Smooth muscle cell (in vitro differentiated cells): ENCODE data around the gene TLN1. TPM values are rescaled to one million over a fixed set of nuclear protein-coding genes. Genes with fewer than 3 reads are reported as not detected.

Experiments used
- DNase-seq: peaks from one replicate; lab custom pipeline; 2025; ENCODE audit not compliant: unreplicated experiment; lab: John Stamatoyannopoulos, UW
- H2AFZ ChIP-seq: fragments of 200-600 bp; sonication (generic); 2 replicates; pipeline ENCODE4 v1.6.0; 2016; ENCODE audit warnings: antibody characterized with exemption, low read depth, mild to moderate bottlenecking
- H3F3A ChIP-seq: fragments of 200-600 bp; sonication (generic); 2 replicates; pipeline ENCODE4 v1.6.0; 2017; ENCODE audit warnings: antibody characterized with exemption, low read depth
- H3K27ac ChIP-seq: fragments of 200-600 bp; sonication (generic); 2 replicates; pipeline ENCODE4 v1.5.1; 2016; ENCODE audit warnings: low read depth, mild to moderate bottlenecking
- H3K27me3 ChIP-seq: fragments of 200-600 bp; sonication (generic); 2 replicates; pipeline ENCODE4 v1.6.1; 2016; ENCODE audit warnings: low read depth, mild to moderate bottlenecking
- H3K36me3 ChIP-seq: fragments of 200-600 bp; sonication (generic); 2 replicates; pipeline ENCODE4 v1.5.1; 2016; ENCODE audit warnings: low read depth
- H3K4me1 ChIP-seq: fragments of 200-600 bp; sonication (generic); 2 replicates; pipeline ENCODE4 v1.5.1; 2016; ENCODE audit warnings: low read depth
- H3K4me2 ChIP-seq: fragments of 200-600 bp; sonication (generic); 2 replicates; pipeline ENCODE4 v1.6.0; 2016; ENCODE audit warnings: mild to moderate bottlenecking
- H3K4me3 ChIP-seq: fragments of 200-600 bp; sonication (generic); 2 replicates; pipeline ENCODE4 v1.5.1; 2016; ENCODE audit warnings: mild to moderate bottlenecking
- H3K79me2 ChIP-seq: fragments of 200-600 bp; sonication (generic); 2 replicates; pipeline ENCODE4 v1.6.0; 2016; ENCODE audit warnings: low read depth, mild to moderate bottlenecking
- H3K9ac ChIP-seq: fragments of 200-600 bp; sonication (generic); 2 replicates; pipeline ENCODE4 v1.6.0; 2016; ENCODE audit warnings: low read depth
- H3K9me3 ChIP-seq: fragments of 200-600 bp; sonication (generic); replicated peaks from 2 replicates; pipeline ENCODE4 v1.5.1; 2016; ENCODE audit warnings: low read depth
- H4K20me1 ChIP-seq: fragments of 200-600 bp; sonication (generic); 2 replicates; pipeline ENCODE4 v1.6.0; 2016; ENCODE audit warnings: low read depth
- CTCF ChIP-seq: fragments of 200-600 bp; sonication (generic); IDR thresholded peaks from 2 replicates; pipeline ENCODE4 v1.5.1; 2017; ENCODE audit warnings: borderline replicate concordance, mild to moderate bottlenecking, antibody characterized with exemption; ENCODE audit not compliant: insufficient read depth, poor library complexity, severe bottlenecking
- WGBS: methylation state at CpG from one replicate; pipeline ENCODE4 v1.1.7; 2016; ENCODE audit warnings: low lambda C conversion rate; 5-methylcytosine and 5-hydroxymethylcytosine counted together
- polyA plus RNA-seq: library from polyadenylated mRNA; unstranded; fragments of >200 nt; fragmentation: Nextera tagmentation; extraction: Ambion mirVana; gene quantifications from 2 replicates; pipeline ENCODE4 v1.2.1, GENCODE V29; 2016
- total RNA-seq: library from RNA; depleted of rRNA; stranded (reverse); fragments of >200 nt; gene quantifications from 2 replicates; pipeline ENCODE4 v1.2.3, GENCODE V29; 2014

Gene TLN1
- total and polyA plus RNA-seq, 2 experiments from 2014 or later = 130 to 145 TPM

- no peak overlapping the region for H3K9ac ChIP-seq
- TF ChIP-seq CTCF = no peak
- H3K9me3 ChIP-seq = no peaks in the 10 kb centered on the region
- no peak overlapping the region for H3K4me2 ChIP-seq
- peaks cover 33% of the 10 kb centered on the region for H3K36me3 ChIP-seq
- H3K79me2 ChIP-seq = no peaks in the 10 kb centered on the region
- H2AFZ ChIP-seq = no peak overlapping the region
- no peak overlapping the region for H3K4me3 ChIP-seq
- no peak for DNase-seq
- WGBS = 99% methylated on average over 7 of the region's 7 CpGs
- no peaks in the 10 kb centered on the region for H3K4me1 ChIP-seq
- H4K20me1 ChIP-seq = peaks cover 24% of the 10 kb centered on the region
- peaks cover 11% of the 10 kb centered on the region for H3F3A ChIP-seq
- H3K27ac ChIP-seq = no peak overlapping the region
- no peaks in the 10 kb centered on the region for H3K27me3 ChIP-seq
Observed at GRCh38 chr9:35702696-35703095, 29.3 kb downstream of the TLN1 start.

GRCh38 chr9:35700942-35701341, 31.1 kb downstream of the TLN1 start:
- Histone ChIP-seq H3K9me3 (no peaks in the 10 kb centered on the region), H3K36me3 (peaks cover 29% of the 10 kb centered on the region), H4K20me1 (peaks cover 21% of the 10 kb centered on the region), H2AFZ (no peak overlapping the region), H3K4me1 (no peaks in the 10 kb centered on the region), H3F3A (peaks cover 15% of the 10 kb centered on the region), H3K27ac (no peak overlapping the region), H3K4me3 (no peak overlapping the region), H3K79me2 (no peaks in the 10 kb centered on the region), H3K27me3 (no peaks in the 10 kb centered on the region), H3K4me2 (no peak overlapping the region), H3K9ac (no peak overlapping the region)
- DNase-seq = no peak
- no peak for TF ChIP-seq CTCF

GRCh38 chr9:35700031-35700430, 32.0 kb downstream of the TLN1 start:
- H3F3A ChIP-seq = peaks cover 20% of the 10 kb centered on the region
- H3K4me1 ChIP-seq = no peaks in the 10 kb centered on the region
- no peak for TF ChIP-seq CTCF
- H3K79me2 ChIP-seq = no peaks in the 10 kb centered on the region
- no peaks in the 10 kb centered on the region for H3K27me3 ChIP-seq
- no peak for DNase-seq
- H3K27ac ChIP-seq = no peak overlapping the region
- H3K9ac ChIP-seq = no peak overlapping the region
- peaks cover 29% of the 10 kb centered on the region for H3K36me3 ChIP-seq
- no peak overlapping the region for H2AFZ ChIP-seq
- no peaks in the 10 kb centered on the region for H3K9me3 ChIP-seq
- H4K20me1 ChIP-seq = peaks cover 23% of the 10 kb centered on the region
- H3K4me3 ChIP-seq = no peak overlapping the region
- 94% methylated on average over 11 of the region's 11 CpGs for WGBS
- H3K4me2 ChIP-seq = no peak overlapping the region

GRCh38 chr9:35698231-35698630, 33.8 kb downstream of the TLN1 start:
- no peak overlapping the region for H3K9ac ChIP-seq
- 100% methylated on average over 5 of the region's 5 CpGs for WGBS
- H3K9me3 ChIP-seq = no peaks in the 10 kb centered on the region
- H3K4me3 ChIP-seq = no peak overlapping the region
- no peak for DNase-seq
- no peaks in the 10 kb centered on the region for H3K4me1 ChIP-seq
- peaks cover 30% of the 10 kb centered on the region for H3F3A ChIP-seq
- H3K4me2 ChIP-seq = no peak overlapping the region
- H3K27ac ChIP-seq = no peak overlapping the region
- peaks cover 29% of the 10 kb centered on the region for H3K36me3 ChIP-seq
- no peaks in the 10 kb centered on the region for H3K27me3 ChIP-seq
- no peaks in the 10 kb centered on the region for H3K79me2 ChIP-seq
- no peak overlapping the region for H2AFZ ChIP-seq
- TF ChIP-seq CTCF = no peak
- peaks cover 18% of the 10 kb centered on the region for H4K20me1 ChIP-seq
